Neuron (in vitro differentiated cells): ENCODE data around the gene CDK19.
"Not testable (repeated sequence)": the region's sequence is repeated elsewhere in the genome, so short reads cannot be mapped to it uniquely, and the experiment has no call there.

ENCODE experiments used
- H2AFZ ChIP-seq: one replicate; pipeline ENCODE4 v1.6.1; 2013; ENCODE audit warnings: low read depth, mild to moderate bottlenecking, inconsistent platforms, low read length, moderate library complexity
- H3K27me3 ChIP-seq: one replicate; pipeline ENCODE4 v1.6.1; 2013; ENCODE audit warnings: low read length; ENCODE audit not compliant: insufficient read depth
- H3K36me3 ChIP-seq: one replicate; pipeline ENCODE4 v1.6.1; 2013; ENCODE audit warnings: low read length; ENCODE audit not compliant: insufficient read depth
- H3K4me1 ChIP-seq: one replicate; pipeline ENCODE4 v1.6.1; 2013; ENCODE audit warnings: low read length; ENCODE audit not compliant: insufficient read depth
- H3K4me3 ChIP-seq: 2 replicates; pipeline ENCODE4 v1.5.1; 2013; ENCODE audit warnings: mild to moderate bottlenecking, low read length, moderate library complexity
- H3K9me3 ChIP-seq: one replicate; pipeline ENCODE4 v1.6.1; 2013; ENCODE audit warnings: low read length

The CDK19 gene

GRCh38 chr6:110608151-110608550 lies 207.1 kb downstream of the CDK19 start:
- no peaks in the 10 kb centered on the region for H3K4me1 ChIP-seq

DNA sequence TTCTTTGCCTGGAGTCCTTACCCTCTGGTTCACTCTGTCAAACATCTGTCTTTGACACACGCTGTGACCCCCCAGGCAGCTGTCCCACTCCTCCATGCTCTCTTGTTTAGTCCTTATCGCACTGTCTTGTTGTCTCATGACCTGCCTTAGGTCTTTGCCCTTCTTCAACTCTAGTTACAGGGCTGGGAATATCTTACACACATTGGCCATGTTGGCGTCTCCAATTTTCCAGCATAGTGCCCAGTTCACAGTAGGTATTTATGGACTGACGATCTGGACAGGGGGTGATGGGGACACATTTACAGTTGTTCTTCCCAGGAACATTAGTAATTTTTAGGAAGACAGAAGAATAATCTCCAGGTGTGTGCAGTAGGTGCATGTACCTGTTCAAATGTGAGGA lies 209.1 kb downstream of the CDK19 start:
- no peaks in the 10 kb centered on the region for H3K27me3 ChIP-seq
- H3K4me3 ChIP-seq, result no peak overlapping the region

More at GRCh38 chr6:110608151-110608550, 207.1 kb downstream of the CDK19 start:
- Histone ChIP-seq H3K27me3 (no peaks in the 10 kb centered on the region), H3K4me3 (no peak overlapping the region), H2AFZ (no peak overlapping the region), H3K36me3 (peaks cover 15% of the 10 kb centered on the region), H3K9me3 (no peaks in the 10 kb centered on the region)

GRCh38 chr6:110600640-110601039 lies 214.6 kb downstream of the CDK19 start:
- not testable (repeated sequence) for H3K36me3 ChIP-seq, H3K9me3 ChIP-seq, H3K27me3 ChIP-seq, H3K4me1 ChIP-seq, H2AFZ ChIP-seq, H3K4me3 ChIP-seq

More for the DNA sequence above, 209.1 kb downstream of the CDK19 start:
- H3K4me1 ChIP-seq, result no peaks in the 10 kb centered on the region
- H2AFZ ChIP-seq, result no peak overlapping the region
- H3K36me3 ChIP-seq, result peaks cover 2% of the 10 kb centered on the region
- H3K9me3 ChIP-seq, result no peaks in the 10 kb centered on the region

GRCh38 chr6:110597761-110598160 lies 217.5 kb downstream of the CDK19 start:
- no peak overlapping the region for H2AFZ ChIP-seq
- H3K36me3 ChIP-seq, result no peaks in the 10 kb centered on the region
- H3K27me3 ChIP-seq, result no peaks in the 10 kb centered on the region
- H3K9me3 ChIP-seq, result no peaks in the 10 kb centered on the region
- H3K4me3 ChIP-seq, result no peak overlapping the region
- peaks cover 3% of the 10 kb centered on the region for H3K4me1 ChIP-seq

DNA sequence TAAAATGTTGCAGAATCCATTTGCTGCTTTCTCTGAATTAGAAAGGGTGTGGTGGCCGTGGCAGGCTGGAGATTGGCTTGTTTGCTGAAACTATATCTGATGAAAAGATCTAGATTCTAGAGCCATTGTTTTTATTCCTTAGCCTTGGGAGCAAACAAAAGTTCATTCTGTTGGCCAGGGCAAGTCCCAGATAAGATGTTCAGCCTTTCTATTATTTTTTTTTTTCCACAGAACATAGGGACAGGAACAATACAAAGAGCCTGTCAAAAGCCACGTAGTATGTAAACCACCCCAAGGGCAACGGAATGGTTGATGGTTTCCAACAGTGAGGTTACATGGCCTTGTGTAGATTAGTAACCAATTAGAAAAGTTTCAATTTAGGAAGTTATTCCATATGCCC lies 218.9 kb downstream of the CDK19 start:
- no peaks in the 10 kb centered on the region for H3K9me3 ChIP-seq

GRCh38 chr6:110595112-110595511 lies 220.2 kb downstream of the CDK19 start:
- Histone ChIP-seq H3K27me3 (no peaks in the 10 kb centered on the region), H3K4me1 (peaks cover 3% of the 10 kb centered on the region), H2AFZ (no peak overlapping the region), H3K4me3 (no peak overlapping the region), H3K36me3 (no peaks in the 10 kb centered on the region), H3K9me3 (no peaks in the 10 kb centered on the region)

More for the DNA sequence above, 218.9 kb downstream of the CDK19 start:
- Histone ChIP-seq H3K27me3 (no peaks in the 10 kb centered on the region), H3K36me3 (no peaks in the 10 kb centered on the region), H3K4me1 (peaks cover 3% of the 10 kb centered on the region), H2AFZ (no peak overlapping the region), H3K4me3 (no peak overlapping the region)

DNA sequence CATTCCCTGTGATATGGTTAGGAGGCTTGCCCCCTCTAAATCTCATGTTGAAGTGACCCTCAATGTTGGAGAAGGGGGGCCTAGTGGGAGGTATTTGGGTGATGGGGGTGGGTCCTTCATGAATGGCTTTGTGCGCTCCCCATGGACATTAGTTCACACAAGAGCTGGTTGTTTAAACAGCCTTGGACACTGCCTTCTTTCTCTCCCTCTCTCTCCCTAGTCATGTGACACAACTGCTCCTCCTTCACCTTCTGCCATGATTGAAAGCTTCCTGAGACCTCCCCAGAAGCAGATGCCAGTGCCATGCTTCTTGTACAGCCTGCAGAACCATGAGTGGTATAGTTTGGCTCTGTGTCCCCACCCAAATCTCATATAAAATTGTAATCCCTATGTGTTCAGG lies 221.6 kb downstream of the CDK19 start:
- H3K9me3 ChIP-seq, result no peaks in the 10 kb centered on the region
- no peaks in the 10 kb centered on the region for H3K36me3 ChIP-seq
- no peak overlapping the region for H3K4me3 ChIP-seq
- H3K4me1 ChIP-seq, result peaks cover 3% of the 10 kb centered on the region
- no peak overlapping the region for H2AFZ ChIP-seq
- no peaks in the 10 kb centered on the region for H3K27me3 ChIP-seq

DNA sequence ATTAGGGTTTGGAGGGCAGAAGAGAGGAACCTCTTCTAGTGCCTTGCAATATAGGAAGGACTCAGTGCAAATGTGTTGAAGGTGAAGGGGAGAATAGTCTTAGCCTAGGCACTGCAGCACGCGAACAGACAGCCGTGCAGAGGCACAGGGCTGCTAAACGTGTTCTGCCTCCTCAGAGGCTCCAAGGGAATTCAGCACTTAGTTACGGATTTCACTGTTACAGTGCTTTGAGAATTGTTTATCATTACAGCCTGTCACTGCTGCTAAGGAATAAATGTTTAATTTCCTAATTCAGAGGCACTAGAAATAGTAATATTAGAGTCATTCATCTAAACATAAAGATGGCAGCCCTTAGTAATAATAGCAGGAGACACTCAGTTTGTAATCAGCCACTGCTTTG lies 222.5 kb downstream of the CDK19 start:
- H3K36me3 ChIP-seq, result no peaks in the 10 kb centered on the region
- H3K9me3 ChIP-seq, result no peaks in the 10 kb centered on the region
- H2AFZ ChIP-seq, result no peak overlapping the region
- peaks cover 3% of the 10 kb centered on the region for H3K4me1 ChIP-seq
- no peaks in the 10 kb centered on the region for H3K27me3 ChIP-seq
- no peak overlapping the region for H3K4me3 ChIP-seq

- H3K9me3 ChIP-seq, result no peaks in the 10 kb centered on the region
- H3K36me3 ChIP-seq, result no peaks in the 10 kb centered on the region
- H3K4me1 ChIP-seq, result no peaks in the 10 kb centered on the region
Measured at GRCh38 chr6:110590821-110591351, 224.4 kb downstream of the CDK19 start.

DNA sequence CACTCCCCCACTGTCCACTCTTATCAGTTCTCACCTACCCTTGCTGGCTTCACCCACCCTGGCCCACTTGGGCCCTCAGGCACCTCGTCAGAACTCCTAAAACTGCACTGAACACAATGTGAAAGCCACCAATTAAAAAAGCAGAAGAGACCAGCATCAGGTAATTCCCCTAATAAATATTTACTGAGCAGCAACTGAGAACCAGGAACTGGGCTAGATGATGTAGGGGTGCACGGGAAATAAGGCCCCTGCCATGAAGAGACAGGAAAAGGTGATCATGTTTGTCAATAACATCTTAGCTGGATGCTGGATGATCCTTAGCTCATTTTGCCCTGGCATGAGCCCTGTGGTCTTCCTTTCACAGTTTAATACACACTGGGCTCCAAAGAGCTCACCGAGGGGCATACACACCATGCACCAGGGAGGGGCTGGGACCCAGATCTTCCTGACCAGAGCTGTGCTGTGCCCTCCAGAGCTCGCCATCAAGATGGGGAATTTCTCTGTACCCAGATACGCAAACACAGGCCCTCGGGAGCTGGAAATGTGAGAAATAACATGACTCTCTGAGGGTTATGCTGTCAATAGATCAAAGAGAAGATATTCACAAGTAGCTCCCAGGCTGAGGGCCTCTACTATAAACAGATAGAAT lies 225.3 kb downstream of the CDK19 start:
- Histone ChIP-seq H2AFZ (no peak overlapping the region), H3K4me1 (no peaks in the 10 kb centered on the region), H3K4me3 (no peak overlapping the region), H3K36me3 (no peaks in the 10 kb centered on the region), H3K9me3 (no peaks in the 10 kb centered on the region), H3K27me3 (no peaks in the 10 kb centered on the region)

More at GRCh38 chr6:110590821-110591351, 224.4 kb downstream of the CDK19 start:
- H3K27me3 ChIP-seq, result no peaks in the 10 kb centered on the region
- no peak overlapping the region for H2AFZ ChIP-seq
- H3K4me3 ChIP-seq, result no peak overlapping the region

DNA sequence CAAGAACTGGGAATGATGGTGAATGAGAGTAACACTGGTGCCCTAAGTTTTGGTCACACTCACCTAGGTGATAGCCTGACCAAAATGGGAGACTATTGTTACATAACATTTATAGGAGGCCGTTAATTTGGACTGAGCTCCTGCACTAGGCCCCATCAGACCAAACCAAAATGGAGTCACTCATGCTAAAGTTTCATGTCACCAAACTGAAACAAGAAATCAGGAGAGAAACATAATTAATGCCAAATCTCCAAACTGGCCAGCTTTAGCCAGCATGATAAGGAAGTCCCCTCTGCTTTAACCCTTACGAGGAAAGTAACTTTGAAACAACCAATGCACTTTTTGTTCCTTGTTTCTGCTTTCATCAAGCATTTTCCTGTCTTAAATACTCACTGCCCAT lies 227.9 kb downstream of the CDK19 start:
- Histone ChIP-seq H3K4me1 (no peaks in the 10 kb centered on the region), H3K4me3 (no peak overlapping the region), H3K27me3 (no peaks in the 10 kb centered on the region)

DNA sequence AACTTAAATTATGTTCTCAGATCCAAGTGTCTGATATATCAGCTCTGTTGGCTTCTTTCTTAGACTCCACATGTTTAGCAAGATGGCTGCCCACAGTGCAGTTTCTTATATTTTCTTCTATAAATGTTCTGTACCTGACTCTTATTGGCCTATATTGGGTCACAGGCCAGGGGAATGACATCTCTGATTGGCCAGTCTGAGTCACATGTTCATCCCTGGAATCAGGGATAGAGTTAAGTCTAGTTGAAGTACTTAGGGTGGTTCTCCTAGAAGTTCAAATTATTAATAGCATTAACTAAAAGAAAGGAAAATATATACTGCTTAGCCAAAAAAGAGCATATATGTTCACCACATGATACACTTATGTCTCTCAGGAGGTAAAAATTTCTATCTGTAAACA lies 233.6 kb downstream of the CDK19 start:
- Histone ChIP-seq H3K4me3 (no peak overlapping the region), H3K36me3 (no peaks in the 10 kb centered on the region), H3K27me3 (no peaks in the 10 kb centered on the region), H3K9me3 (no peaks in the 10 kb centered on the region), H2AFZ (no peak overlapping the region), H3K4me1 (no peaks in the 10 kb centered on the region)

More for the DNA sequence above, 227.9 kb downstream of the CDK19 start:
- Histone ChIP-seq H2AFZ (no peak overlapping the region), H3K36me3 (no peaks in the 10 kb centered on the region), H3K9me3 (no peaks in the 10 kb centered on the region)

GRCh38 chr6:110577596-110578167 lies 237.6 kb downstream of the CDK19 start:
- not testable (repeated sequence) for H3K27me3 ChIP-seq, H3K4me1 ChIP-seq, H2AFZ ChIP-seq, H3K36me3 ChIP-seq, H3K9me3 ChIP-seq, H3K4me3 ChIP-seq
